Activated T-cell treated with anti-CD3 and anti-CD28 coated beads, Interleukin-2, amount 50 U/mL, for 4 hours (primary cell): ENCODE data around the gene ACTN2. TPM values are rescaled to one million over a fixed set of nuclear protein-coding genes. Genes with fewer than 3 reads are reported as not detected.

ENCODE experiments used
- ATAC-seq, 2 donors: fragments of 200-7000 bp; cut with Tn5 transposase; one replicate each; pipeline ENCODE4 v1.10.0; 2021
- DNase-seq: peaks from one replicate; pipeline ENCODE4 v3.0.0-alpha.2; 2020
- H3K27me3 Mint-ChIP-seq: one replicate; pipeline ENCODE4 v1.8.0; 2021; ENCODE audit warnings: low read depth, mixed read lengths
- H3K36me3 Mint-ChIP-seq: one replicate; pipeline ENCODE4 v1.8.0; 2022; ENCODE audit warnings: mixed read lengths; ENCODE audit not compliant: insufficient read depth
- H3K4me1 Mint-ChIP-seq: one replicate; pipeline ENCODE4 v1.8.0; 2021; ENCODE audit warnings: low read depth, mixed read lengths
- H3K4me3 Mint-ChIP-seq: one replicate; pipeline ENCODE4 v1.8.0; 2021; ENCODE audit warnings: mild to moderate bottlenecking, moderate library complexity, mixed read lengths
- H3K9me3 Mint-ChIP-seq: one replicate; pipeline ENCODE4 v1.8.0; 2021; ENCODE audit warnings: mixed read lengths
- total RNA-seq, 3 donors: library from RNA; stranded (reverse); gene quantifications; one replicate each; pipeline ENCODE4 v1.2.1, GENCODE V29; 2021

Gene ACTN2
- total RNA-seq, 3 donors from 2014 or later: 0.24 to 0.63 (median 0.34) TPM

DNA sequence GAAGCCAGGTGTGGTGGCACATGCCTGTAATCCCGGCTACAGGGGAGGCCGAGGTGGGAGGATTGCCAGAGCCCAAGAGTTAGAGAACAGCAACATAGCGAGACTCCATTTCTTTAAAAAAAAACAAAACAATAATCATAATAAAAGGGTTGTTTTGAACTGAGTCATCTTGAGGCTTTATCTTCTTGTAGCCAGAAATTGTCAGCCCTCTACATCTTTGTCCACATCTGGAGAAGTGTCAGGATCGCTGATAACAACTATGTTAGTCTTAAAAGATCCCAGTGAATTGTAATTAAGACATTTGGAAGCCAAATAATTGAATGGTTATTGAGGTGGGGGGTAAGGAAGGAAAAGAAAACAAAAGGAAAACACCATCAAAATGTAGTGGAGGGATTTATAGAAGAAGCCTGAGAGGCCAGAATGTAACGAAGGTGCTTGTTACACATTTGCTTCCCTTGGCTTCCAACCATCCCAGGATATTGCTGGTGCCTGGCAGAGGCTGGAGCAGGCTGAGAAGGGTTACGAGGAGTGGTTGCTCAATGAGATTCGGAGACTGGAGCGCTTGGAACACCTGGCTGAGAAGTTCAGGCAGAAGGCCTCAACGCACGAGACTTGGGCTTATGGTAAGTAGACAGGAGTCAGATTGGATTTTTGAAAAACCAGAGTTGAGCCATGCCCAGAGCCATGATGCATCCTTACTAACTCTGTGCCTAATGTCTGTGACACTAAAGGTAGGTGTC, 56.3 kb downstream of the ACTN2 start:
- no peak for ATAC-seq
- H3K9me3 Mint-ChIP-seq: no peaks in the 10 kb centered on the region
- peaks cover 15% of the 10 kb centered on the region for H3K27me3 Mint-ChIP-seq

DNA sequence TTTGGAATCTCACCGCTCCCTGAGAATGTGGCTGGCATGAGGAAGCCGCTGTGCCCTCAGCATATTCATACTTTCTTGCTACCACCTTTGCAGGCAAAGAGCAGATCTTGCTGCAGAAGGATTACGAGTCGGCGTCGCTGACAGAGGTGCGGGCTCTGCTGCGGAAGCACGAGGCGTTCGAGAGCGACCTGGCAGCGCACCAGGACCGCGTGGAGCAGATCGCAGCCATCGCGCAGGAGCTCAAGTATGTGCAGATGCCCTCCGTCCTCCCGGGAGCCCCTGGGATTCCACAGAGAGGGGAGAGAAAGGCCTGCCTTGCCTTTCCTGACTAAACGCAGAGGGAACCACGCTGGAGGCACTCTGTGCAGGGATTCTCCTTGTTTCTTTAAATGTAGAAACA, 58.2 kb downstream of the ACTN2 start:
- Mint-ChIP-seq H3K4me3 (no peak overlapping the region), H3K4me1 (no peaks in the 10 kb centered on the region), H3K9me3 (no peaks in the 10 kb centered on the region), H3K27me3 (peaks cover 17% of the 10 kb centered on the region), H3K36me3 (no peaks in the 10 kb centered on the region)
- DNase-seq (no peak), ATAC-seq (no peak)

More for the DNA sequence above, 56.3 kb downstream of the ACTN2 start:
- Mint-ChIP-seq H3K4me1 (no peaks in the 10 kb centered on the region), H3K4me3 (no peak overlapping the region), H3K36me3 (no peaks in the 10 kb centered on the region)
- no peak for DNase-seq

DNA sequence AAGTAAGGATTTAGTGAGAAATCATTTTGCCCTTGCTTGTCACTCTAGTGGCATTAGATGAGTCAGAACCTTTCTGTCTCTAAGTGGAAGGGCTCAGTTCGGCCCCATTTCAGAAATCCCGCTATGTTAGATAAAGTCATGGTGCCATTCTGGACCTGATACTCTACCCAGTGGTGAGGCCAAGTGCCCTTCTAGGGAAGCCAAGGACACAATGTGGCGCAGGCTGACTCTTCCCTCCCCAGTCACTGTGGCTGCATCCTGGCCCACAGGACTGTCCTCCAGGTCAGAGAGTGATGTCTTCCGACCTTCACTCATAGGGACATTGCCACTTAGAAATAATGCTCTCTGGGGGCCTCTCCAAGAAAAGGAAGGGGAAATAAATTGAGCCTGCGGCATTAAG, 60.5 kb downstream of the ACTN2 start:
- H3K9me3 Mint-ChIP-seq: no peaks in the 10 kb centered on the region
- H3K27me3 Mint-ChIP-seq: peaks cover 21% of the 10 kb centered on the region
- H3K36me3 Mint-ChIP-seq: no peaks in the 10 kb centered on the region
- no peaks in the 10 kb centered on the region for H3K4me1 Mint-ChIP-seq
- no peak overlapping the region for H3K4me3 Mint-ChIP-seq
- DNase-seq (no peak), ATAC-seq (no peak)

DNA sequence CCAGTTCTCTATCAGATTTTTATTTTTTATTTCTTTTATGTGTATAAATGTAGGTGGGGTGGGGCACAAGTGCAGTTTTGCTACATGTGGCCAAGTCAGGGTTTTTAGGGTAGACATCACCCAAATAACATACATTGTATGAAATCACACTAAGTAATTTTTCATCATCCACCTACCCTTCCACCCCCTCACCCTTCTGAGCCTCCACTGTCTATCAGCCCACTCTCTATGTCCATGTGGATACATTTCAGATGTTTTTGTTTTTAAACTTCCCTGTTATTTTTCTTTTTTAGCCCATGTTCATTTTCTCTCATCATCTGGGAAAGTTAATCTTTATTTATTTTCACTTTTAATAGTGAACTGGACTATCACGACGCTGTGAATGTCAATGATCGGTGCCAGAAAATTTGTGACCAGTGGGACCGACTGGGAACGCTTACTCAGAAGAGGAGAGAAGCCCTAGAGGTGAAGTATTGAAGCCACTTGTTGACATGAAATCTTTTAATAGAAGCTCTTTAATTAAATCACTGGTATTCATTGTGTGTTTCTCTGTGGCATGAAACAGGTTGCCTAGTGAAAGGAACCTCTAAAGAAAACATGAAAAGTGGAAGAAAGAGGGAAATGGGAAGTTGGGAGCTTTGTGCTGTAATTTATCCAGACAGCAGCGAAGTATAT, 61.1 kb downstream of the ACTN2 start:
- ATAC-seq (no peak), DNase-seq (no peak)
- H3K4me1 Mint-ChIP-seq: no peaks in the 10 kb centered on the region
- no peaks in the 10 kb centered on the region for H3K36me3 Mint-ChIP-seq
- peaks cover 22% of the 10 kb centered on the region for H3K27me3 Mint-ChIP-seq
- H3K9me3 Mint-ChIP-seq: no peaks in the 10 kb centered on the region
- no peak overlapping the region for H3K4me3 Mint-ChIP-seq

DNA sequence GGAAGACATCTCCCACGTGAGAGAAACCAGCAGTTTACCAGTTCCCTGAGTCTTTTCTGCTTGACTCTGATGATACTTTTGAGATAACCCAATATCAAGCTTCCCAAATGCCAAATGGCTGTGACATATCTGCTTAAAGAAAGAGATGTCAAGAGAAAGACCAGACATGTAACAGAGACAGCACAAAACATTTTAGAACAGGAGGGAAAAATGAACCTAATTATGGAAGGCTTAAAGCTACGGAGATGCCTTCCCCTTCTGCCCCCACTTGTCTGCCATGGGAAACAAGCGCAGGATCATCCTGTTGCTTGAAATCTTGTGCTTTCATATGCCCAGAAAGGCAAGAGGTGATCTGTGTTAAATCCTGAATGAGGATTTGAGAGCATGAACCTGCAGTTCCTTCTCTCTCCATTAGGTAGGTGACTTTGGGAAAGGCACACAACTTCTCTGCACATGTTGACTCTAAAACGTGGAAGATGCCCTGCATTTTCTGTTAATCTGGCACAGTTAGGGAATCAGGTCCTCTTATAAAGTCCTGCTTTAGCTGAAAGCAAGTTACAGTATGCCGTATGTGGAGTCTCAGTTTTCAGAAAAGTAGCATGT, 62.1 kb downstream of the ACTN2 start:
- Mint-ChIP-seq H3K9me3 (no peaks in the 10 kb centered on the region), H3K4me3 (no peak overlapping the region), H3K27me3 (peaks cover 17% of the 10 kb centered on the region), H3K36me3 (no peaks in the 10 kb centered on the region), H3K4me1 (no peaks in the 10 kb centered on the region)
- DNase-seq: no peak
- no peak for ATAC-seq

DNA sequence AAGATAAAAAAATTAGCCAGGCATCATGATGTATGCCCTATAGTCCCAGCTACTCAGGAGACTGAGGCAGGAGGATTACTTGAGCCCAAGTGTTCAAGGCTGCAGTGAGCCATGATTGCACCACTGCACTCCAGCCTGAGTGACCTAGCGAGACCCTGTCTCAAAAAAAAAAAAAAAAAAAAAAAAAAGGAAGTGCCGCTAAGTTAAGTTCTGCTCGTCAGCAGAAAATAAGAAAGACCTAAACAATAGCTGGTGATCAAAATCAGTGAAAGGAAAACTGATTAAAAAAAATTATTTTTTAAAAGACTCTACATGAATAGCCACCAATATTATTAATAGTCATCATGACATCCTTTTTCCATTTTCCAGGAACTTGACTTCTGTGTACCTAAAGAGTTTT, 64.6 kb downstream of the ACTN2 start:
- Mint-ChIP-seq H3K9me3 (no peaks in the 10 kb centered on the region), H3K4me3 (no peak overlapping the region), H3K36me3 (no peaks in the 10 kb centered on the region), H3K4me1 (no peaks in the 10 kb centered on the region), H3K27me3 (peaks cover 14% of the 10 kb centered on the region)
- ATAC-seq (no peak), DNase-seq (no peak)

DNA sequence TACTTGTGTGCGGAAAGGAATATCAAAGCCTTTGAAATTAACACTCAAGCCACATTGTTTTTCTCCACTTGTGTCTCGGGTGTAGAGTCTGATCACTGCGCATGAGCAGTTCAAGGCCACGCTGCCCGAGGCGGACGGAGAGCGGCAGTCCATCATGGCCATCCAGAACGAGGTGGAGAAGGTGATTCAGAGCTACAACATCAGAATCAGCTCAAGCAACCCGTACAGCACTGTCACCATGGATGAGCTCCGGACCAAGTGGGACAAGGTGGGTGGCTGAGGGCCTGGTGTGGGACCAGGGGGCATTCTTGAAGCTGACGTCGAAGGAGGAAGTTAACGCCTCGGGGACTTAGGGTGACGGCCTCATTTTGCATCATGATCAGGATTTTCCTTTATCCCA, 65.1 kb downstream of the ACTN2 start:
- H3K9me3 Mint-ChIP-seq: no peaks in the 10 kb centered on the region
- no peak overlapping the region for H3K4me3 Mint-ChIP-seq
- ATAC-seq: no peak
- peaks cover 14% of the 10 kb centered on the region for H3K27me3 Mint-ChIP-seq
- no peak for DNase-seq
- no peaks in the 10 kb centered on the region for H3K36me3 Mint-ChIP-seq
- H3K4me1 Mint-ChIP-seq: no peaks in the 10 kb centered on the region

DNA sequence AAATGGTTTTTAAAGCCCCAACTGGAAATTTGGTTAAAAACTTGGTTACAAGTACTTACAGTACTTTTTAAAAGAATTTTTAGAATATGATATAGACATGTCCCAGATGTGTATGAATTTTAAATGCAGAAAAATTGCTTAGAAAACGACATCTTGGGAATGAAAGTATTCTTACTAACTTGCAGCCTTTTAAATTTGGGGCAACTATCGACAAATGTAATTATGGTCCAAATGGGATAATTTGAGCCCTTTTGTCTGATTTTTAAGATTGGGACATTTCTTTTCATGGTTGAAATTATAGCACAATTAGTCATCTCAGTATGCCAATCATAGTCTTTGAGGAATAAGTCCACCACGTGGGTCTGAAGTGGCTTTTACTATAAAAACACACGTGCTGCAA, 65.6 kb downstream of the ACTN2 start:
- no peak for DNase-seq
- Mint-ChIP-seq H3K27me3 (peaks cover 14% of the 10 kb centered on the region), H3K4me1 (no peaks in the 10 kb centered on the region), H3K9me3 (no peaks in the 10 kb centered on the region), H3K36me3 (no peaks in the 10 kb centered on the region), H3K4me3 (no peak overlapping the region)
- no peak for ATAC-seq

DNA sequence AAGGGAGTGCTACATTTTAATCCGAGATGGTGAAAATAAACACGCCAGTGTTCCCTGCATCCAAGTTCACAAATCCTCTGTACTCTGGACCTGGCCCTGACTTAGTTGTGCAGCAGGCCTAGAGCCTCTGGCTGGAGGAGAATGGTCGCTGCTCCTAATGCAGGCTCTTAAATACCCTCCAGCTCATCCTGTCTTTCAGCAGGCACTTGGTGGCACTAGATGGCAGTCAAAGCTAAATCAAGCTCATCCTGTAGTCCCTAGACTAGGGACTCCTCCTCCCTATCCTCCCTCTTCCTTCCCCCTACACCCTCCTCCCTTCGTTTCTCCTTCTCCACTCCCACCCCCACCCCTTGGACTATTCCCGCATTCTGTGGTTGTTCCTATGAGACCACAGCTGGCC, 67.2 kb downstream of the ACTN2 start:
- Mint-ChIP-seq H3K4me3 (no peak overlapping the region), H3K27me3 (peaks cover 10% of the 10 kb centered on the region), H3K9me3 (no peaks in the 10 kb centered on the region), H3K36me3 (no peaks in the 10 kb centered on the region), H3K4me1 (no peaks in the 10 kb centered on the region)
- no peak for ATAC-seq
- DNase-seq: no peak

DNA sequence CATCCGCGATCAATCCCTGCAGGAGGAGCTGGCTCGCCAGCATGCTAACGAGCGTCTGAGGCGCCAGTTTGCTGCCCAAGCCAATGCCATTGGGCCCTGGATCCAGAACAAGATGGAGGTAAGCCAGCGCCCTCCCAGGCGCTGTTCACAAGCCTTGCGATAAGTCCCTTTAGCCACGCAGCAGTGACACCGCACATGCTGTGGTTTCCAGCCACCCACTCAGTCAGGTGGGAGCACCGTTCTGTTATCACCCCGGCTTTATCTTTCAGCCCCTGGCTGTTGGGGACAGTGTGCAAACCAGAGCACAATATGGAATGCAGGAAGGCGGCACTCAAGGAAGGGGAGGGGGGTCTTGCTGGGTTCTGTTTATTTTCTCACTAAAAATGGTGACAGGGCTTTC, 67.7 kb downstream of the ACTN2 start:
- Mint-ChIP-seq H3K4me3 (no peak overlapping the region), H3K4me1 (no peaks in the 10 kb centered on the region), H3K36me3 (no peaks in the 10 kb centered on the region), H3K9me3 (no peaks in the 10 kb centered on the region), H3K27me3 (peaks cover 10% of the 10 kb centered on the region)
- no peak for ATAC-seq
- DNase-seq: no peak

DNA sequence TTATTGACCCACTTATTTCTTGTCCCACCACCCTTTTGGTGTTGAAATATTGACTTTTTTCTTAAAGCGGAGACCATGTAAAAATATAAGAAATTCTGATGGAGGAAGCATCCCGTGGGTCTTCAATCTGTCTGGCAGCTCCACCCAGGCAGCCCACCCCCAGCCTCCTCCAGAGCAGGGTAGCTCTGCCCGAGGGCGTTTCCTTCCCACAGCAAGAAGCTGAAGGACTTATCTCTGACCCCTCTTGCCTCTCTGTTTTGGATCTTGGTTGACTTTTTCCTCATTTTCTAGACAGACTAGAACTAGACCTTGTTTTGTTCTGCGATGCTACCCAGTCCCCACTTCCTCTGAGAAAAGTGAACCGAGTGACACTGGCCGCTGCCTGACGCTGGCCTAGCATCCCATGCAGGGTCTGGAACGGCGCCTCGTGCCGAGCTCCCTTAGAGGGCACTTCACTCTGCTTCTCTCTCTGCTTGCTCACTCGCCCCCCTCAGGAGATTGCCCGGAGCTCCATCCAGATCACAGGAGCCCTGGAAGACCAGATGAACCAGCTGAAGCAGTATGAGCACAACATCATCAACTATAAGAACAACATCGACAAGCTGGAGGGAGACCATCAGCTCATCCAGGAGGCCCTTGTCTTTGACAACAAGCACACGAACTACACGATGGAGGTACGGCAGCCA, 68.4 kb downstream of the ACTN2 start:
- no peaks in the 10 kb centered on the region for H3K36me3 Mint-ChIP-seq
- ATAC-seq (no peak), DNase-seq (no peak)
- H3K4me1 Mint-ChIP-seq: no peaks in the 10 kb centered on the region
- H3K4me3 Mint-ChIP-seq: no peak overlapping the region
- H3K9me3 Mint-ChIP-seq: no peaks in the 10 kb centered on the region
- H3K27me3 Mint-ChIP-seq: peaks cover 10% of the 10 kb centered on the region

DNA sequence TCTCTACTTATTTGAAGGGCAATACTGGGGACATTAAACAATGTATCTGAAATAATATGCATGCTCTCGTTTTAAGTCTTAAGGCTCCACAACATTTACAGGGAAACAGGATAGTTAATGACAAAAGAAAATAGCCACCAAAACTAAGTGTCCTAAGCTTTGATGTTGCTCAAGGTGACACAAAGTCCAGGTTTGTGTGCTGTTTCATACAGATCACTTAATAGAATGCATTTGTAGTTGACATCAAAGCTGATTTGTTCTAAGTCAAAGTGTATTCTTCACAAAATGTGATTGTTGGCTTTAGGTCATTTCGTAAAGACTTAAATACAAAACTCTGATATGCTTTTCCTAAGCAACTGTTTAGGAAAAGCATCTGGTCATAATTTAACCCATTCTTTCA, 71.3 kb downstream of the ACTN2 start:
- no peak overlapping the region for H3K4me3 Mint-ChIP-seq
- no peaks in the 10 kb centered on the region for H3K27me3 Mint-ChIP-seq
- no peaks in the 10 kb centered on the region for H3K9me3 Mint-ChIP-seq
- H3K36me3 Mint-ChIP-seq: no peaks in the 10 kb centered on the region
- ATAC-seq: no peak
- no peaks in the 10 kb centered on the region for H3K4me1 Mint-ChIP-seq
- DNase-seq: no peak

DNA sequence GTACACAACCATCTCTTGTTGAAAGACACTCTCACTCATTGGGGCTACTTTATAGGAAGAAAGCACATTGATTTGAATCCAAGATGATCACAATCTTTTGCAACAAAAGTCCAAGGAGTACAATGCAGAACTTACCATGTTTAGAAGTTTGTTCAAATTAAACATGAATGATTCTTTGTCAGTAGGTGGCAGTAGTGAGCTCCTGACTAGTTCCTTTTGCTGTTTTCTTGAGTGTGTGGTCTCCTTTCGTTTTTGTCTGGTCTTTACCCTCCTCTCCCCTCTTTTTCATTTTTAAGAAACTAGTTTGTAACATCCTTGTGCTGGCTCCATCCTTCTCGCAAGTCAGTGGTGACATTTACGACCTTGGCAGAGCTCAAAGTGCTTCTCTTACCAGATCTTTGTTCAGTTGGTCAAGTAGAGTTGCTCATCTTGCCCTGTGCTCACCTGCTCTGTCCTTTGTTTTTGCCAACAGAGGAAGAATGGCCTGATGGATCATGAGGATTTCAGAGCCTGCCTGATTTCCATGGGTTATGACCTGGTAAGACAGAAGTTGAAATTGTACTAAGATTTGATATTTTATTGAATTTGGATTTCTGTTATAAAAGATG, 73.1 kb downstream of the ACTN2 start:
- ATAC-seq (no peak), DNase-seq (no peak)
- Mint-ChIP-seq H3K27me3 (no peaks in the 10 kb centered on the region), H3K4me1 (no peaks in the 10 kb centered on the region), H3K9me3 (no peaks in the 10 kb centered on the region), H3K4me3 (no peak overlapping the region), H3K36me3 (no peaks in the 10 kb centered on the region)

DNA sequence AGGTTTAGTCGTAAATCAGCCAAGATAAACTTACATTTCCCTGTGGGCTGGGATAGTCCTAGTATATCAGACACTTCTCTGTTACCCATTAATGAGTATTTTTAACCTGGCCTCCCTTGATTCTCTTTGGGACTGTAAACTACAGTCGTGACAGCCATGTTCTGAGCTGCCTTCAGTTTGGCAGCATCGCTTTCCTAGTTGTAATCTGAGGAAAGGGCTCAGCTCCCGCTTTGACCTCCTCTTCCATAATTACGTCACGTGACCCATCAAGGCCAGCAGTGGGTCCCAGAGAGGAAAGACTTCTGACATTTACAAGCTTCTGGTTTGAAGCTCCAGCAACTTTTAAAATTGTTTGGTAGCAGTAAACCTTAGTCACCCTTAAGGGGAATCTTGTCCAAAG, 74.2 kb downstream of the ACTN2 start:
- DNase-seq (no peak), ATAC-seq (no peak)
- Mint-ChIP-seq H3K4me1 (no peaks in the 10 kb centered on the region), H3K4me3 (no peak overlapping the region), H3K36me3 (no peaks in the 10 kb centered on the region), H3K9me3 (no peaks in the 10 kb centered on the region), H3K27me3 (no peaks in the 10 kb centered on the region)
